Coronary artery (tissue), 2 donors: ENCODE data around the gene CHAD.

Source experiments
- DNase-seq: peaks from one replicate; pipeline ENCODE4 v3.0.0-alpha.2; 2017; ENCODE audit warnings: low spot score
- H3K27ac ChIP-seq, 2 donors: fragments of 200-600 bp; sonication (generic); one replicate each; pipeline ENCODE4 v1.5.1; 2016 to 2019
- H3K4me3 ChIP-seq: fragments of 200-600 bp; sonication (generic); 2 replicates; pipeline ENCODE4 v1.5.1; 2016; ENCODE audit warnings: mild to moderate bottlenecking, moderate library complexity
- TF ChIP-seq, protein P1 (sequence below): fragments of 200-600 bp; sonication (generic); IDR thresholded peaks from one replicate; pipeline ENCODE4 v1.5.1; 2019; ENCODE audit warnings: antibody characterized with exemption

The CHAD gene

GRCh38 chr17:50482516-50482915 is 13.8 kb upstream of the CHAD start:
- Histone ChIP-seq H3K4me3 (no peak overlapping the region), H3K27ac (peak overlapping the region; percentile 85 to 94)
- TF ChIP-seq, protein P1, sequence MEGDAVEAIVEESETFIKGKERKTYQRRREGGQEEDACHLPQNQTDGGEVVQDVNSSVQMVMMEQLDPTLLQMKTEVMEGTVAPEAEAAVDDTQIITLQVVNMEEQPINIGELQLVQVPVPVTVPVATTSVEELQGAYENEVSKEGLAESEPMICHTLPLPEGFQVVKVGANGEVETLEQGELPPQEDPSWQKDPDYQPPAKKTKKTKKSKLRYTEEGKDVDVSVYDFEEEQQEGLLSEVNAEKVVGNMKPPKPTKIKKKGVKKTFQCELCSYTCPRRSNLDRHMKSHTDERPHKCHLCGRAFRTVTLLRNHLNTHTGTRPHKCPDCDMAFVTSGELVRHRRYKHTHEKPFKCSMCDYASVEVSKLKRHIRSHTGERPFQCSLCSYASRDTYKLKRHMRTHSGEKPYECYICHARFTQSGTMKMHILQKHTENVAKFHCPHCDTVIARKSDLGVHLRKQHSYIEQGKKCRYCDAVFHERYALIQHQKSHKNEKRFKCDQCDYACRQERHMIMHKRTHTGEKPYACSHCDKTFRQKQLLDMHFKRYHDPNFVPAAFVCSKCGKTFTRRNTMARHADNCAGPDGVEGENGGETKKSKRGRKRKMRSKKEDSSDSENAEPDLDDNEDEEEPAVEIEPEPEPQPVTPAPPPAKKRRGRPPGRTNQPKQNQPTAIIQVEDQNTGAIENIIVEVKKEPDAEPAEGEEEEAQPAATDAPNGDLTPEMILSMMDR = peak; percentile 76
- peak; percentile 97 for DNase-seq

- DNase-seq = no peak
- Histone ChIP-seq H3K27ac (peak overlapping the region; percentile 85 to 94), H3K4me3 (no peak overlapping the region)
- TF ChIP-seq, protein P1 = no peak
Measured at GRCh38 chr17:50482110-50482509, 13.4 kb upstream of the CHAD start.

- H3K27ac ChIP-seq = peak overlapping the region; percentile 85 to 94
- DNase-seq = no peak
Measured at GRCh38 chr17:50481648-50482047, 13.0 kb upstream of the CHAD start.

GRCh38 chr17:50480854-50481490 is 12.3 kb upstream of the CHAD start:
- DNase-seq = no peak
- H3K4me3 ChIP-seq = no peak overlapping the region
- H3K27ac ChIP-seq = no peak overlapping the region
- TF ChIP-seq, protein P1 = no peak

More at GRCh38 chr17:50481648-50482047, 13.0 kb upstream of the CHAD start:
- H3K4me3 ChIP-seq = no peak overlapping the region
- TF ChIP-seq, protein P1 = no peak

GRCh38 chr17:50480142-50480764 is 11.6 kb upstream of the CHAD start:
- no peak for DNase-seq
- Histone ChIP-seq H3K4me3 (peak overlapping the region; percentile 90), H3K27ac (peak overlapping the region in 1 of 2 donors; percentile 94)
- TF ChIP-seq, protein P1 = no peak

DNA sequence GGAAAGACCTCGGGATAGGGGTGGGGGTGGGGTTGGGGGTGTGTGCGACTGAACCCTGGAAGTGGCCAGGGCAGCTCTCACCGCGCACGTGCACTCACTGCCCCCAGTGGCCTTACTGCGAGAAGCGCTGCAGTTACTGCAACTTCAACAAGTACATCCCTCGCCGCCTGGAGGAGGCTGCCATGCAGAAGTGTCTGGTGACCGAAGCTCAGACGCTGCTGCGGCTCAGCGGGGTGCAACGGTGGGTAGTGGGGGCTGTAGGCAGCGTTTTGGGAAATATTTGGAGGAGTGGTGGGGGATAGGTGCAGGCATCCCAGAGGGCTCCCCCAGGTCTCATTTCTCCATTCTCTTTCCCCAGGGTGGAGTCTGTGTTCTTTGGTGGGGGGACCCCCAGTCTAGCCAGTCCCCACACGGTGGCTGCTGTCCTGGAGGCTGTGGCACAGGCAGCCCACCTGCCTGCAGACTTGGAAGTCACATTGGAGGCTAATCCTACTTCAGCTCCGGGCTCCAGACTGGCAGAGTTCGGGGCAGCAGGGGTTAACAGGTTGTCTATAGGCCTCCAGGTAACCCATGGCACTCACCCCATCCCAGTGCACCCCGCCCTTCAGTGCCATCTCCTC is 11.0 kb upstream of the CHAD start:
- DNase-seq = peak; percentile 84
- H3K27ac ChIP-seq = peak overlapping the region; percentile 91 to 94
- H3K4me3 ChIP-seq = peak overlapping the region; percentile 90
- TF ChIP-seq, protein P1 = peak; percentile 39
